Measurements from ENCODE around the gene ZSCAN25.

The ZSCAN25 gene

GRCh38 chr7:99679400-99680191 lies 62.9 kb downstream of the ZSCAN25 start, which contains the start of gene CYP3A5:
CYP3A5 (minus strand) TSS chr7:99679996; CDS start chr7:99679896, 100 bp downstream.
- no peak for TF ChIP-seq CTCF (IDR thresholded peaks at IDR 0.05; ENCODE audit: extremely low read depth, missing control alignments)
- no peak for DNase-seq (ENCODE audit: low spot score)
